Liver (tissue), 9 donors: Measurements from ENCODE around the gene TET2. TPM values are rescaled to one million over a fixed set of nuclear protein-coding genes. Genes with fewer than 3 reads are reported as not detected.

Experiments
- DNase-seq: peaks from one replicate; pipeline ENCODE4 v3.0.0-alpha.2; 2017; ENCODE audit warnings: low spot score
- H3K27ac ChIP-seq, 2 donors: one replicate each; pipeline ENCODE4 v1.7.0; 2013; ENCODE audit warnings: inconsistent platforms in 2 of 2, low read length in 2 of 2, control low read depth in 1 of 2, low read depth in 1 of 2, mild to moderate bottlenecking in 1 of 2
- H3K27me3 ChIP-seq, 4 donors: one replicate each; pipeline versions ENCODE4 v1.6.1 to v1.7.0; 2013; ENCODE audit warnings: low read length in 3 of 4, inconsistent platforms in 1 of 4, mild to moderate bottlenecking in 1 of 4, moderate library complexity in 1 of 4; ENCODE audit not compliant: control insufficient read depth in 4 of 4, insufficient read depth in 4 of 4
- H3K36me3 ChIP-seq, 4 donors: one replicate each; pipeline versions ENCODE4 v1.6.1 to v1.7.0; 2013; ENCODE audit warnings: low read length in 3 of 4, mild to moderate bottlenecking in 3 of 4, low read depth in 1 of 4, moderate library complexity in 1 of 4; ENCODE audit not compliant: control insufficient read depth in 4 of 4, insufficient read depth in 3 of 4
- H3K4me1 ChIP-seq, 4 donors: one replicate each; pipeline versions ENCODE4 v1.6.1 to v1.7.0; 2013; ENCODE audit warnings: low read length in 3 of 4, mild to moderate bottlenecking in 3 of 4, moderate library complexity in 1 of 4; ENCODE audit not compliant: control insufficient read depth in 4 of 4, insufficient read depth in 4 of 4
- H3K4me3 ChIP-seq, 3 donors: one replicate each; pipeline versions ENCODE4 v1.6.1 to v1.7.0; 2013; ENCODE audit warnings: low read length in 3 of 3, control low read depth in 1 of 3, low read depth in 1 of 3, mild to moderate bottlenecking in 1 of 3
- H3K9ac ChIP-seq, 2 donors: one replicate each; pipeline ENCODE4 v1.7.0; 2013; ENCODE audit warnings: low read length in 2 of 2, mild to moderate bottlenecking in 2 of 2, moderate library complexity in 2 of 2, control low read depth in 1 of 2, low read depth in 1 of 2
- H3K9me3 ChIP-seq, 4 donors: one replicate each; pipeline versions ENCODE4 v1.6.1 to v1.7.0; 2013; ENCODE audit warnings: low read length in 3 of 4; ENCODE audit not compliant: control insufficient read depth in 4 of 4
- ATF3 ChIP-seq: IDR thresholded peaks from 2 replicates; pipeline ENCODE4 v1.6.1; 2016; ENCODE audit warnings: antibody characterized with exemption
- CTCF ChIP-seq: fragments of 150-350 bp; IDR thresholded peaks from 2 replicates; pipeline ENCODE4 v1.5.1; 2017; ENCODE audit warnings: improper control_type of control experiment, low read depth, low read length; ENCODE audit not compliant: missing input control
- EGR1 ChIP-seq, 2 donors: IDR thresholded peaks; 2 replicates each; pipeline ENCODE4 v1.6.1; 2016 to 2018; ENCODE audit warnings: antibody characterized with exemption in 2 of 2, low read depth in 2 of 2
- FOXA1 ChIP-seq: IDR thresholded peaks from 2 replicates; pipeline ENCODE4 v1.6.1; 2016; ENCODE audit warnings: antibody characterized with exemption
- FOXA2 ChIP-seq: IDR thresholded peaks from 2 replicates; pipeline ENCODE4 v1.6.1; 2016; ENCODE audit warnings: antibody characterized with exemption
- GABPA ChIP-seq, 2 donors: IDR thresholded peaks in 1 of 2; conservative IDR thresholded peaks in 1 of 2; 2 replicates each; pipeline ENCODE4 v1.6.1; 2016; ENCODE audit warnings: antibody characterized with exemption in 2 of 2, mild to moderate bottlenecking in 1 of 2, moderate library complexity in 1 of 2
- HNF4A ChIP-seq, 2 donors: conservative IDR thresholded peaks; 2 replicates each; pipeline ENCODE4 v1.6.1; 2016; ENCODE audit warnings: antibody characterized with exemption in 2 of 2, mild to moderate bottlenecking in 2 of 2
- HNF4G ChIP-seq: IDR thresholded peaks from 2 replicates; pipeline ENCODE4 v1.6.1; 2016; ENCODE audit warnings: antibody characterized with exemption
- JUND ChIP-seq, 2 donors: IDR thresholded peaks; 2 replicates each; pipeline ENCODE4 v1.6.1; 2016; ENCODE audit warnings: antibody characterized with exemption in 2 of 2
- MAX ChIP-seq: IDR thresholded peaks from 2 replicates; pipeline ENCODE4 v1.6.1; 2016; ENCODE audit warnings: antibody characterized with exemption
- NR2F2 ChIP-seq: IDR thresholded peaks from 2 replicates; pipeline ENCODE4 v1.6.1; 2016; ENCODE audit warnings: antibody characterized with exemption
- RAD21 ChIP-seq, 2 donors: IDR thresholded peaks; 2 replicates each; pipeline ENCODE4 v1.6.1; 2016; ENCODE audit warnings: antibody characterized with exemption in 2 of 2, mild to moderate bottlenecking in 2 of 2
- REST ChIP-seq: IDR thresholded peaks from 2 replicates; pipeline ENCODE4 v1.6.1; 2016; ENCODE audit warnings: antibody characterized with exemption, mild to moderate bottlenecking
- RXRA ChIP-seq, 2 donors: IDR thresholded peaks; 2 replicates each; pipeline ENCODE4 v1.6.1; 2017 to 2018; ENCODE audit warnings: antibody characterized with exemption in 2 of 2, mild to moderate bottlenecking in 1 of 2
- SP1 ChIP-seq: IDR thresholded peaks from 2 replicates; pipeline ENCODE4 v1.6.1; 2018; ENCODE audit warnings: antibody characterized with exemption, mild to moderate bottlenecking
- TAF1 ChIP-seq: conservative IDR thresholded peaks from 2 replicates; pipeline ENCODE4 v1.6.1; 2016; ENCODE audit warnings: antibody characterized with exemption, mild to moderate bottlenecking
- YY1 ChIP-seq: IDR thresholded peaks from 2 replicates; pipeline ENCODE4 v1.6.1; 2016; ENCODE audit warnings: antibody characterized with exemption, mild to moderate bottlenecking
- ZBTB33 ChIP-seq: IDR thresholded peaks from 2 replicates; pipeline ENCODE4 v1.6.1; 2016; ENCODE audit warnings: antibody characterized with exemption
- WGBS: extraction: QIAGEN DNeasy Blood & Tissue Kit; methylation state at CpG from one replicate; pipeline ENCODE4 v1.1.7; 2013; 5-methylcytosine and 5-hydroxymethylcytosine counted together
- polyA plus RNA-seq, 2 donors: library from polyadenylated mRNA; stranded (reverse) in 1 of 2; unstranded in 1 of 2; fragments of 200-250 nt in 1 of 2; fragments of >200 nt in 1 of 2; fragmentation: Nextera tagmentation in 1 of 2; extraction: Ambion mirVana in 1 of 2; gene quantifications; one replicate each; pipeline versions ENCODE4 v1.2.1 to v1.2.3, GENCODE V29; 2013 to 2015
- total RNA-seq, 2 donors: library from RNA; depleted of rRNA; stranded (reverse); fragments of >200 nt; gene quantifications; one replicate each; pipeline ENCODE4 v1.2.3, GENCODE V29; 2014
- donor health status: healthy.
- donor health status: healthy.
- donor health status: healthy.
- donor health status: healthy.
- donor health status: healthy.

Gene TET2
- total and polyA plus RNA-seq, 4 donors = 0.88 to 8.4 (median 5.5) TPM

- no peak overlapping the region for H3K9ac ChIP-seq
- WGBS = 83% methylated on average over 2 of the region's 2 CpGs
- TF ChIP-seq ATF3 = no peak
- no peak for TF ChIP-seq GABPA (IDR thresholded peaks at IDR 0.05 in 1 of 2, conservative IDR thresholded peaks at IDR 0.05 in 1 of 2)
- no peak for TF ChIP-seq HNF4G
- no peak for TF ChIP-seq TAF1
- no peak for TF ChIP-seq JUND (IDR thresholded peaks at IDR 0.05)
- TF ChIP-seq NR2F2 = no peak
- no peak for TF ChIP-seq RXRA (IDR thresholded peaks at IDR 0.05)
- no peak for TF ChIP-seq CTCF
- TF ChIP-seq RAD21 (IDR thresholded peaks at IDR 0.05) = no peak
- TF ChIP-seq REST = no peak
- TF ChIP-seq FOXA1 = no peak
- no peak for TF ChIP-seq EGR1 (IDR thresholded peaks at IDR 0.05; ENCODE audit: low read depth in 2 of 2)
- TF ChIP-seq SP1 = no peak
- TF ChIP-seq HNF4A (conservative IDR thresholded peaks at IDR 0.05) = no peak
- no peak for TF ChIP-seq FOXA2
- no peak for TF ChIP-seq ZBTB33
- TF ChIP-seq MAX = no peak
- no peak for TF ChIP-seq YY1
- no peaks in the 10 kb centered on the region for H3K27me3 ChIP-seq
- H3K9me3 ChIP-seq = no peaks in the 10 kb centered on the region
- H3K27ac ChIP-seq = no peak overlapping the region
- no peaks in the 10 kb centered on the region for H3K4me1 ChIP-seq
- H3K36me3 ChIP-seq = no peaks in the 10 kb centered on the region
- no peak overlapping the region for H3K4me3 ChIP-seq
- no peak for DNase-seq
These were observed 180.5 kb downstream of the TET2 start for GRCh38 chr4:105327222-105327621.

- H3K27ac ChIP-seq = no peak overlapping the region
- no peaks in the 10 kb centered on the region for H3K4me1 ChIP-seq
- no peak overlapping the region for H3K4me3 ChIP-seq
- no peaks in the 10 kb centered on the region for H3K36me3 ChIP-seq
- H3K27me3 ChIP-seq = no peaks in the 10 kb centered on the region
- no peak overlapping the region for H3K9ac ChIP-seq
- H3K9me3 ChIP-seq = no peaks in the 10 kb centered on the region
- no peak for DNase-seq
- TF ChIP-seq HNF4G = no peak
These were observed 181.3 kb downstream of the TET2 start for GRCh38 chr4:105327956-105328355.
